Endothelial cell of umbilical vein (primary cell): ENCODE measurements around the gene GGNBP2. TPM values are rescaled to one million over a fixed set of nuclear protein-coding genes. Genes with fewer than 3 reads are reported as not detected.

Source experiments
- BruUV-seq: library from RNA; stranded (reverse); fragments of 400-500 nt; replicated peaks from 2 replicates; lab custom pipeline; 2021; lab: Mats Ljungman, UMichigan
- CTCF ChIA-PET: fragments of 300-600, 350-600 bp; sonication (Branson Sonifier 250); formaldehyde crosslinking; loops from one replicate; lab custom pipeline; 2021; ENCODE audit warnings: antibody characterized with exemption, inconsistent platforms; lab: Charles Lee
- POLR2A ChIA-PET: fragments of 300-600, 350-600 bp; sonication (Branson Sonifier 250); formaldehyde crosslinking; loops from one replicate; lab custom pipeline; 2021; ENCODE audit warnings: antibody characterized with exemption, inconsistent platforms; lab: Charles Lee
- DNase-seq: peaks from one replicate; pipeline ENCODE4 v3.0.0-alpha.2; 2011; ENCODE audit warnings: low read depth, low spot score
- FAIRE-seq: peaks from 2 replicates; lab custom pipeline; 2011; peaks lifted over from hg19 to GRCh38; lab: Jason Lieb, UNC
- H2AFZ ChIP-seq: 2 replicates; pipeline ENCODE4 v1.6.0; 2012; ENCODE audit warnings: low read depth, low read length, control low read depth, inconsistent platforms
- H3K27ac ChIP-seq: 2 replicates; pipeline ENCODE4 v1.5.1; 2011; ENCODE audit warnings: low read depth, mild to moderate bottlenecking, control low read depth, low read length, moderate library complexity; ENCODE audit not compliant: insufficient read depth
- H3K27me3 ChIP-seq, 2 experiments: 2 replicates each; pipeline versions ENCODE4 v1.6.0 to v1.6.1; 2011; ENCODE audit warnings: low read length in 2 of 2, mixed read lengths in 1 of 2; ENCODE audit not compliant: control insufficient read depth in 2 of 2, insufficient read depth in 2 of 2
- H3K36me3 ChIP-seq, 2 experiments: 2 replicates in 1 of 2; 3 replicates in 1 of 2; pipeline ENCODE4 v1.5.1; 2011; ENCODE audit warnings: low read length in 2 of 2, mild to moderate bottlenecking in 1 of 2, moderate library complexity in 1 of 2; ENCODE audit not compliant: control insufficient read depth in 2 of 2, insufficient read depth in 2 of 2; ENCODE audit errors: extremely low read depth in 1 of 2
- H3K4me1 ChIP-seq: 3 replicates; pipeline ENCODE4 v1.5.1; 2011; ENCODE audit warnings: mild to moderate bottlenecking, low read length; ENCODE audit not compliant: control insufficient read depth, insufficient read depth; ENCODE audit errors: extremely low read depth
- H3K4me2 ChIP-seq: 2 replicates; pipeline ENCODE4 v1.6.1; 2011; ENCODE audit warnings: low read length, control low read depth, mixed read lengths; ENCODE audit not compliant: insufficient read depth
- H3K4me3 ChIP-seq, 3 experiments: fragments of 200-600 bp in 1 of 3; sonication (generic), shearing (Covaris generic) in 1 of 3; replicated peaks in 1 of 3; 2 replicates each; pipeline ENCODE4 v1.5.1; 2011 to 2016; ENCODE audit warnings: control low read depth in 3 of 3, low read length in 3 of 3, mild to moderate bottlenecking in 2 of 3, inconsistent platforms in 1 of 3, low read depth in 1 of 3, moderate library complexity in 1 of 3; ENCODE audit not compliant: insufficient read depth in 1 of 3
- H3K79me2 ChIP-seq: 2 replicates; pipeline ENCODE4 v1.6.0; 2012; ENCODE audit warnings: low read length, inconsistent platforms; ENCODE audit not compliant: control insufficient read depth, insufficient read depth
- H3K9ac ChIP-seq: replicated peaks from 2 replicates; pipeline ENCODE3; 2011; ENCODE audit warnings: low read length, control low read depth; ENCODE audit not compliant: insufficient read depth; ENCODE audit errors: extremely low read depth
- H3K9me1 ChIP-seq: replicated peaks from 3 replicates; pipeline ENCODE4 v1.6.0; 2011; ENCODE audit warnings: mild to moderate bottlenecking, low read length; ENCODE audit not compliant: control insufficient read depth, insufficient read depth; ENCODE audit errors: extremely low read depth
- H3K9me3 ChIP-seq: replicated peaks from 2 replicates; pipeline ENCODE4 v1.5.1; 2012; ENCODE audit warnings: low read length, inconsistent platforms; ENCODE audit not compliant: control insufficient read depth, insufficient read depth
- H4K20me1 ChIP-seq: replicated peaks from 2 replicates; pipeline ENCODE3; 2011; ENCODE audit warnings: mild to moderate bottlenecking, low read length; ENCODE audit not compliant: control insufficient read depth, insufficient read depth; ENCODE audit errors: extremely low read depth
- CTCF ChIP-seq, 2 donors: IDR thresholded peaks; 1 replicate in 1 of 2; 2 replicates in 1 of 2; pipeline ENCODE4 v1.5.1; 2011; ENCODE audit warnings: low read length in 2 of 2, mild to moderate bottlenecking in 2 of 2, moderate library complexity in 2 of 2, control low read depth in 1 of 2, inconsistent platforms in 1 of 2, low read depth in 1 of 2; ENCODE audit not compliant: insufficient read depth in 1 of 2; ENCODE audit errors: extremely low read depth in 1 of 2
- EZH2 ChIP-seq: IDR thresholded peaks from 2 replicates; pipeline ENCODE4 v1.6.1; 2012; ENCODE audit warnings: borderline replicate concordance, low read depth, mild to moderate bottlenecking, moderate library complexity, low read length, inconsistent platforms; ENCODE audit not compliant: severe bottlenecking
- FOS ChIP-seq: IDR thresholded peaks from 2 replicates; pipeline ENCODE4 v1.6.1; 2011; ENCODE audit warnings: mild to moderate bottlenecking, low read length, moderate library complexity, borderline replicate concordance; ENCODE audit not compliant: insufficient read depth
- GATA2 ChIP-seq: IDR thresholded peaks from 2 replicates; pipeline ENCODE4 v1.7.0; 2011; ENCODE audit warnings: low read depth, mild to moderate bottlenecking, moderate library complexity, mixed read lengths, low read length; ENCODE audit not compliant: insufficient read length, insufficient read depth
- JUN ChIP-seq: IDR thresholded peaks from 2 replicates; pipeline ENCODE4 v1.6.1; 2011; ENCODE audit warnings: borderline replicate concordance, low read depth; ENCODE audit not compliant: insufficient read length, insufficient read depth
- MAX ChIP-seq: IDR thresholded peaks from 2 replicates; pipeline ENCODE4 v1.6.1; 2011; ENCODE audit not compliant: insufficient read depth, insufficient read length
- MYC ChIP-seq: IDR thresholded peaks from one replicate; pipeline ENCODE4 v1.6.1; 2011; ENCODE audit warnings: mild to moderate bottlenecking, low read depth, low read length
- POLR2A ChIP-seq: IDR thresholded peaks from 2 replicates; pipeline ENCODE4 v1.6.1; 2012; ENCODE audit warnings: low read depth, mild to moderate bottlenecking, control low read depth, low read length
- POLR2AphosphoS5 ChIP-seq: IDR thresholded peaks from 2 replicates; pipeline ENCODE4 v1.6.1; 2012; ENCODE audit warnings: low read depth, mild to moderate bottlenecking, control low read depth, low read length, moderate library complexity; ENCODE audit not compliant: insufficient read depth
- dilution Hi-C: fragments of 300-500 bp; cut with MboI; formaldehyde crosslinking; loops from one replicate; pipeline ENCODE4 v1.15.0; 2019; ENCODE audit warnings: low sequenced_read_pairs; ENCODE audit not compliant: extremely low pct_ligation_motif_present
- intact Hi-C: fragments of 100-400 bp; cut with micrococcal nuclease; formaldehyde crosslinking; loops from one replicate; pipeline ENCODE4 v1.10.0; 2022
- polyA plus RNA-seq, 4 experiments: library from polyadenylated mRNA; depleted of rRNA in 3 of 4; stranded (reverse) in 3 of 4; unstranded in 1 of 4; fragments of >200 nt; gene quantifications; 2 replicates each; pipeline versions ENCODE4 v1.2.1 to v1.2.3, GENCODE V29; 2011 to 2012; ENCODE audit warnings: missing spikeins in 1 of 4
- total RNA-seq: library from RNA; stranded (reverse); gene quantifications from 2 replicates; pipeline ENCODE4 v1.2.3, GENCODE V29; 2021

GGNBP2 gene
- total and polyA plus RNA-seq, 2 donors (not counting 3 experiments of a cell fraction or from before 2014, with no cell fraction given) = 52.6 to 77.6 TPM

- DNase-seq (no peak), FAIRE-seq (no peak)
- Histone ChIP-seq H4K20me1 (peaks cover 8% of the 10 kb centered on the region), H2AFZ (no peak overlapping the region), H3K79me2 (peaks cover 89% of the 10 kb centered on the region), H3K9me3 (no peaks in the 10 kb centered on the region), H3K4me2 (no peak overlapping the region), H3K27ac (no peak overlapping the region), H3K9ac (no peak overlapping the region), H3K27me3 (no peaks in the 10 kb centered on the region), H3K36me3 (peaks cover 12 to 15% of the 10 kb centered on the region in 2 experiments), H3K4me1 (peaks cover 3% of the 10 kb centered on the region), H3K9me1 (no peaks in the 10 kb centered on the region), H3K4me3 (no peak overlapping the region)
- dilution Hi-C loops = no loop called here
- POLR2A ChIA-PET = no interaction called here
- TF ChIP-seq JUN (no peak), EZH2 (no peak), MAX (no peak), MYC (no peak), CTCF (IDR thresholded peaks at IDR 0.05; ENCODE audit: extremely low read depth in 1 of 2, insufficient read depth in 1 of 2, low read depth in 1 of 2, low read length in 2 of 2) (no peak), FOS (no peak), POLR2A (no peak), GATA2 (no peak), POLR2AphosphoS5 (no peak)
- CTCF ChIA-PET = no interaction called here
- no TSS peak for BruUV-seq
- intact Hi-C loops = no loop called here
These were observed 8.7 kb downstream of the GGNBP2 start for GRCh38 chr17:36553459-36553858.
